ENCODE measurements around the gene KDM2B. TPM values are rescaled to one million over a fixed set of nuclear protein-coding genes. Genes with fewer than 3 reads are reported as not detected.

The KDM2B gene
- total RNA-seq, 1 experiment from 2014 or later: 24.7 TPM

- no peak overlapping the region for H3K27ac Mint-ChIP-seq (ENCODE audit: unreplicated experiment)
- no peaks in the 10 kb centered on the region for H3K4me1 Mint-ChIP-seq (ENCODE audit: low read depth, unreplicated experiment)
- peaks cover 10% of the 10 kb centered on the region for H3K27me3 Mint-ChIP-seq (ENCODE audit: unreplicated experiment)
- H3K4me3 Mint-ChIP-seq (ENCODE audit: low read depth, unreplicated experiment): no peak overlapping the region
- CTCF ChIA-PET: interaction anchor here (0.5 to 0.6 kb wide), 2 partner anchors 22 to 33 kb away, joined by 3 to 6 read pairs; no protein-coding TSS in a partner anchor
- DNase-seq: no peak
- intact Hi-C loops (cut with micrococcal nuclease; ENCODE audit: unreplicated experiment): no loop called here
- BruUV-seq (replicated peaks): no TSS peak
- H3K9me3 Mint-ChIP-seq (ENCODE audit: low read depth, unreplicated experiment): no peaks in the 10 kb centered on the region
- H3K36me3 Mint-ChIP-seq (ENCODE audit: insufficient read depth, unreplicated experiment): no peaks in the 10 kb centered on the region
- TF ChIP-seq CTCF (IDR thresholded peaks at IDR 0.05; ENCODE audit: unreplicated experiment): no peak
Observed at GRCh38 chr12:121613462-121613861, 32.6 kb upstream of the KDM2B start.

GRCh38 chr12:121611306-121611705, 30.5 kb upstream of the KDM2B start:
- Mint-ChIP-seq H3K27me3 (ENCODE audit: unreplicated experiment) (peaks cover 16% of the 10 kb centered on the region), H3K4me3 (ENCODE audit: low read depth, unreplicated experiment) (no peak overlapping the region), H3K36me3 (ENCODE audit: insufficient read depth, unreplicated experiment) (no peaks in the 10 kb centered on the region), H3K4me1 (ENCODE audit: low read depth, unreplicated experiment) (no peaks in the 10 kb centered on the region), H3K27ac (ENCODE audit: unreplicated experiment) (no peak overlapping the region), H3K9me3 (ENCODE audit: low read depth, unreplicated experiment) (no peaks in the 10 kb centered on the region)
- BruUV-seq (replicated peaks): no TSS peak
- DNase-seq: peak; percentile 35
- CTCF ChIA-PET: no interaction called here
- intact Hi-C loops (cut with micrococcal nuclease; ENCODE audit: unreplicated experiment): no loop called here
- TF ChIP-seq CTCF (IDR thresholded peaks at IDR 0.05; ENCODE audit: unreplicated experiment): no peak

- CTCF ChIA-PET: interaction anchor here (0.7 kb wide), 1 partner anchor 29 kb away, joined by 3 read pairs; no protein-coding TSS in a partner anchor
- no peak overlapping the region for H3K4me3 Mint-ChIP-seq (ENCODE audit: low read depth, unreplicated experiment)
- intact Hi-C loops (cut with micrococcal nuclease; ENCODE audit: unreplicated experiment): no loop called here
- TF ChIP-seq CTCF (IDR thresholded peaks at IDR 0.05; ENCODE audit: unreplicated experiment): no peak
- H3K27me3 Mint-ChIP-seq (ENCODE audit: unreplicated experiment): peaks cover 16% of the 10 kb centered on the region
- no peaks in the 10 kb centered on the region for H3K4me1 Mint-ChIP-seq (ENCODE audit: low read depth, unreplicated experiment)
- DNase-seq: no peak
- H3K9me3 Mint-ChIP-seq (ENCODE audit: low read depth, unreplicated experiment): no peaks in the 10 kb centered on the region
- no TSS peak for BruUV-seq (replicated peaks)
- H3K36me3 Mint-ChIP-seq (ENCODE audit: insufficient read depth, unreplicated experiment): no peaks in the 10 kb centered on the region
- H3K27ac Mint-ChIP-seq (ENCODE audit: unreplicated experiment): no peak overlapping the region
Observed at GRCh38 chr12:121610239-121611149, 29.7 kb upstream of the KDM2B start.

GRCh38 chr12:121608301-121608700, 27.5 kb upstream of the KDM2B start:
- CTCF ChIA-PET: no interaction called here
- no peaks in the 10 kb centered on the region for H3K4me1 Mint-ChIP-seq (ENCODE audit: low read depth, unreplicated experiment)
- no peaks in the 10 kb centered on the region for H3K9me3 Mint-ChIP-seq (ENCODE audit: low read depth, unreplicated experiment)
- no peak for DNase-seq
- H3K27ac Mint-ChIP-seq (ENCODE audit: unreplicated experiment): no peak overlapping the region
- no peak for TF ChIP-seq CTCF (IDR thresholded peaks at IDR 0.05; ENCODE audit: unreplicated experiment)
- H3K36me3 Mint-ChIP-seq (ENCODE audit: insufficient read depth, unreplicated experiment): no peaks in the 10 kb centered on the region
- no TSS peak for BruUV-seq (replicated peaks)
- H3K27me3 Mint-ChIP-seq (ENCODE audit: unreplicated experiment): peaks cover 16% of the 10 kb centered on the region
- H3K4me3 Mint-ChIP-seq (ENCODE audit: low read depth, unreplicated experiment): no peak overlapping the region
- intact Hi-C loops (cut with micrococcal nuclease; ENCODE audit: unreplicated experiment): no loop called here
